HG03378 (cell line): ENCODE results near the gene PRKAR1A.
"Not testable (repeated sequence)": the region's sequence is repeated elsewhere in the genome, so short reads cannot be mapped to it uniquely, and the experiment has no call there.

ENCODE experiments used
- ATAC-seq: cut with Tn5 transposase; IDR thresholded peaks from one replicate; pipeline ENCODE4 v1.9.1; 2021; ENCODE audit warnings: mild to moderate bottlenecking, moderate library complexity; ENCODE audit not compliant: unreplicated experiment

The PRKAR1A gene

GRCh38 chr17:68578236-68578635 is 66.0 kb downstream of the PRKAR1A start:
- no peak for ATAC-seq

- ATAC-seq: no peak
Measured at GRCh38 chr17:68579194-68579927, 67.1 kb downstream of the PRKAR1A start.

GRCh38 chr17:68580236-68580770 is 68.1 kb downstream of the PRKAR1A start:
- no peak for ATAC-seq

DNA sequence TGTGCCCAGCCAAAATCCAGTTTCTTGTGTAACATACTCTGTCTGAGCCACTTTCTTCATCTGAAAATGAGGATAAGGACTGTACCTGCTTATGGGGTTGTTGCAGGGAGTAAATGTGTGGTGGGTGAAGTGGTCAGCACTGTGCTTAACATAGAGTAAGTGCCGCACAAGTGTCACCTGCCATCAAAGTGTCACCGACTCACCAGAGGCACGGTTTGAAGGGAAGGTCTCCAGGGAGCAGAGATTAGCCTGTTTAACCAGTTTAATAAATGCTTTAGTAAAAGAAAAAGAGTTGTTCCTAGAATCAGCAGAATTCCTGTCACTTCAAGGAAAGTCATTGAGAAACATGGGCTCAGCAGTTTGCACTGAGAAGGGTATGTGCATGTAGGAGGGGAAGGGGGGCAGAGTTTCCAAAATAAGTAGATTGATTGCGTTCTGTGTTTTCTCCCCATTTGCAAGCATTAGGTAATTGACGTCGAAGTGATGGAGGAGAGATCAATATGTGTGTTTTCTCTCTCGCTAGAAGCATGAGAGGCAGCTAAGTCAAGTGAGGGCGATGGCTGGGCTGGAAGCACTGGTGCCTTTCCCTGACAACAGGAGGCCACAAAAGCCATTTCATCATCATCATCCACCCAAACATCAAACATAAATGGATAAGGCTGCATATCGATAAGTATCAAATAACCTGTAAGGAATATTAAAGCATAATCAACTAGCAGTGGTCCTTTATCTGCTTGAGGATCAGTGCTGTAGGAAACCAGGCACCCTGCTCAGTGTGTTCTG is 69.8 kb downstream of the PRKAR1A start:
- ATAC-seq: no peak

- ATAC-seq: not testable (repeated sequence)
Measured at GRCh38 chr17:68582867-68583266, 70.6 kb downstream of the PRKAR1A start.

GRCh38 chr17:68584581-68585303 is 72.5 kb downstream of the PRKAR1A start:
- no peak for ATAC-seq

DNA sequence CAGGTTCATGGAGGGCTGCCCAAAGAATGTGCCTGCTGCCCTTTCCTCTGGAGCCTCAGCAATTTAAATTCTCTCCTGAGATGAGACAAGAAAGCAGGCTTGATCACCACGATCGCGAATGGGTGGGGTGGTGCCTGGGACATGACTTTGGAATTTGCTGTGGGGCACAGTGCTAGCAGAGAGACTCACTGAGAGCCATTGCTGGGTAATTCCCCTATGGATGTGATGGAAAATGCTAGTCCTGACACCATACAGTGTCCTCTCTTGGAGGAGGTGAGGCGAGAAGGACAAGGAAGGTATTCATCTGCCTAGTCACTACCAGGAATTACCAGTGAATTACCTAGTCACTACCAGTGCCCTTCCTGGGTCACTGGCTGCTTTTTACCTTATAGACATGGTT is 73.4 kb downstream of the PRKAR1A start:
- ATAC-seq: no peak

- no peak for ATAC-seq
Measured at GRCh38 chr17:68587026-68587425, 74.8 kb downstream of the PRKAR1A start.

GRCh38 chr17:68587847-68588246 is 75.6 kb downstream of the PRKAR1A start:
- ATAC-seq: no peak

DNA sequence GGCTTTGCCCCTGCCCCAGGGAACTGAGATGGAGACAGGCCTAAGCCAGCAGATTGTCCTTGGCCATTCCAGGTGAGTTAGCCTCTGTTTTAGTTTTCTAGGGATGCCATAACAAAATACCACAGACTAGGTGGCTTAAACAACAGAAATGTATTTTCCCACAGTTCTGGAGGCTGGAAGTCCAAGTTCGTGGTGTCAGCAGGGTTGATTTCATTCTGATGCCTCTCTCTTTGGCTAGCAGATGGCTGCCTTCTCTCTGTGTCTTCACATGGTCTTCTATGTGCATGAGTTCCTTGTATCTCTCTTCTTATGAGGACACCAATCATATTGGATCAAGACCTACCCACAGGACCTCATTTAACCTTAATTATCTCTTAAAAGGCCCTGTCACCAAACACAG is 76.1 kb downstream of the PRKAR1A start:
- no peak for ATAC-seq

GRCh38 chr17:68589086-68589485 is 76.9 kb downstream of the PRKAR1A start:
- ATAC-seq: no peak

DNA sequence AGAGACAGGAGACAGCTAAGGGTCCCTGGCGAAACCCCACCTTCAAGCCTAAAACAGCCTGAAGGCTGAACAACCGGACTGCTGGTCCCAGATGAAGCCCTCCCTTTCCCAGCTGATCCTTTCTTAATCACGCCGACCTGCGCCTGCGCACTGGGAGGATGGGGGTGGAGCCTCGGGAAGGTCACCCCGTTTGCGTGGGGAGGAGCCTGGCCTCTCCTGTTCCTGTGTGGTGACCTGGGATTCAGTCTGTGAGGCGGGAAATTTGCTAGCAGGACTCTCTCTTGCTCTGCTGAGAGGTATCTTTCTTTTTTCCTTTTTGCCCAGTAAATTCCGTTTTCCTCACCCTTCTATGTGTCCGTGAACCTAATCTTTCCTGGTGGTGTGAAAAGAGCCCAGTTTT is 79.4 kb downstream of the PRKAR1A start:
- ATAC-seq: no peak

DNA sequence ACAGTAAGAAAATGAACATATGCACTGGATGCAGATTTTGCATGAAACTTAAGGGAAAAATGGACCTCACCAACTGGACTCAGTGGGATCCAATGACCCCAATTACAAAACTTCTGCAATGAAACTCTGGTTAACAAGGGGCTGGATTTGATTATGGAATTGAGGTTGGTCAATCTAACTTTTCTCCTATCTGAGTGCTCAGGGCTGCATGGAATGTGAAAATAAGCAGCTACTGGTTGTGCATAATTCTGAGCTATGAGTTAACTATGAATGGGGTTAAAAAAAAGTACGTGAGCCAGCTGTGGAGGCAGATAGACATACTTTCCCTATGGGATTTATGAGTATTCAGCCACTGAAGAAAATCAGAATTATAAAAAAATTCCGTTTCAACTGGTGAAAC is 79.8 kb downstream of the PRKAR1A start:
- no peak for ATAC-seq

DNA sequence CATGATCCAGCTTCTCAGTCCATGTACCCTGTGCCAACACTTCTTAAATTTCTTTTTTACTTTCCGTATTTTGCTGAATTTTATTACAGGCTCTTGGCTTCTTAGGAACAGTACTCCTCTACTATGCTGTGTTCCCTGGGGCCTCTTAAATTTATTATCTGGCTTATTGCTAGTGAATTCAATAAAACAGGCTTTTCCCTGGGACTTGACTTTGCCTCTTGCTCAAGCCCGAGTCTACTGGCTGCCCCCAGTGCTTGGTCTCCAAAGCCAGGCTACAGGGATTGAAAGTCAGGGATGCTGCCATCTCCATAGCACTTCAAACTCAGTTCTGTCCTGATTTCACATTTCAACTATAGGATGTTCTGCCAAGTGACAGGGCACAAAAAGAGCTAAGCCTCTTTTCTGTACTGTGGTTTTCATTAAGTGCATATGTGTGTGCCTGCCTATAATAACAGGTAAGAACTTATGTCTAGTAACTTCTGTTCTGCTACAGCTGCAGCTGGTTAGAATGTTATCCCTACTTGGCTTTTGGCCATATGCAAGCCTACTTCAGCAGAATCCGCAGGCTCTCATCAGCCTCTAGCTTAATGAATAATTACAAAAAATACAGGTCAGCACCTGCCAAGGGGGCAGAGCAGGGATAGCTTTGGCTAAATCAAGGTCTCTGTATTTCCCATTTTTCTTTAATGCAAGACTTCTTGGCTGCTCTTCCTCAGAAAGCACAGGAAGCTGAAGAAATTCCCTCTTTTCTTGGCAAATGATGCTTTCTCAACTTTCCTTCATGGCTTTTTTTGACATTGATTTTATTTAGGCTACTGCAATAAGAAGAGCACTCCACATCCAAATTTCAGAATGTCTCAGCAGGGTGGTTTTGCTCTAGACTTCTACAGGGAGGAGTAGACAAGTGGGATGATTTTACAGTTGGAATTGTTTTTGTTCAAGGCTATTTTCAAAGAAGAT is 80.7 kb downstream of the PRKAR1A start:
- ATAC-seq: no peak

GRCh38 chr17:68594552-68594951 is 82.3 kb downstream of the PRKAR1A start:
- no peak for ATAC-seq

DNA sequence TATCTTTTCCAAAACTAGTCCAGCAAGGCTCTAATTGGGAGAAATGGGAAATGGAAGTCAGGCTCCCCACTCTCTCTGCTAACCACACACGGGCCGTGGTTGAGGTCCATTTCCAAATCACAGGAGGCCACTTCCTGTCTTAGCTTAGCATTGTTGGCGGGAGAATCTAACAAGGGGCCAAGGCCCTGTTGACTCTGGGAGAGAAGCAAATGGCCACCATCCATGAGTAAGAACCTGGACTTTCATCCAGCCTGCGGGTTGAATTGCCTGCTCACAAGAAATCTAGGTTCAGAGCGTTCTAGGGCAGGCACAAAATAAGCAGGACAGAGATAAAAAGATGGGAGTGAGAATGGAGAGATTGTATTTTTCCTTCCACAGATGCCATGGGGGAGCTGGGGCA is 83.3 kb downstream of the PRKAR1A start:
- ATAC-seq: no peak

GRCh38 chr17:68595986-68596385 is 83.8 kb downstream of the PRKAR1A start:
- ATAC-seq: no peak

DNA sequence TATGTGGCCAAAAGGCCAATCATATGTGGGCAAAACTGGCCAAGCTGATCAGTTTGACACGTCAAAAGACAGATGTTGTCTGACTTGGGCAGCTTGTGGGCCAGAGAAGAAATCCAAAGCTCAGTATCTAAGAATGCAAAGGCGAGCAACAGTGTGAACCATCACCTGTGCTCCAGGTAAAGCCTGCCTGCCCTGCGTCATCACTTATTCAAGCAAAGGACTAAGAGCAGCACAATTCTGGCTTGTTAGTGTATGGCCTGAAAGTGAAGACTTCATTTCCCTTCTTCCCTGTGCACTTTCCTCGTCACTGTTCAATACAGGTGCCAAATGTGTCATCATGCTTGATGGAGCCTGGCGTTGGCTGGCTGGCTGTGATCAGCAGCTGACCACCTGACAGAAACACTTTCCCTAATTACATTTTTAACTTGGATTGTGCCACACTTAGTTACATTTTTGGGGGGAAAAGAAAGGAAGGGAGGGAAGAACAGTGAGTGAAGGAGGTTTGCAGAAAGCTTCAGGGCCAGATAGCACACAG is 84.2 kb downstream of the PRKAR1A start:
- ATAC-seq: no peak

GRCh38 chr17:68598074-68598473 is 85.8 kb downstream of the PRKAR1A start:
- ATAC-seq: no peak

DNA sequence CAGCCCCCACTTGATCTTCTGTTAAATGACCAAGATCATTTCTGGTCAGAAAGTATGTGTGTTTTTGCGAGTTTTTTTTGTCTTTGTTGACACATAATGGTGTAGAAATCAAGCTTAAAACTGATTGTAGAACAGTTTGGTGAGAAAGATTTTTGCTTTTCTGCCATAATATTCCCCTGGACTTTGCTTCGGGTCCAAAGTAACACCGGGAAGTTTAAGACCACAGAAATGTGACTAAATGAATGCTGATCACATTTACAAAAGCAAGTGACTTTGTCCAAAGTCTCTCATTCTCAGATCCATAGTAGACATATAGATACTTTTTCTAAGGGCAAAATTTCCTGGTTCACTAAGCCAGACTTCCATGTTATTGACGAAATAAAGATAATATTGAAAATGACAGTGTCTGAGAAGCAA is 86.3 kb downstream of the PRKAR1A start:
- no peak for ATAC-seq
